HFFc6 (cell line): ENCODE measurements around the gene AP2M1. TPM values are rescaled to one million over a fixed set of nuclear protein-coding genes. Genes with fewer than 3 reads are reported as not detected.
"Not testable (repeated sequence)": the region's sequence is repeated elsewhere in the genome, so short reads cannot be mapped to it uniquely, and the experiment has no call there.

Experiments
- DNase-seq: peaks from one replicate; pipeline ENCODE4 v3.0.0-alpha.2; 2018
- H3K27ac Mint-ChIP-seq: 2 replicates; pipeline ENCODE4 v1.8.0; 2020; ENCODE audit warnings: mild to moderate bottlenecking, mixed read lengths
- H3K27me3 Mint-ChIP-seq: 2 replicates; pipeline ENCODE4 v1.8.0; 2021; ENCODE audit warnings: mild to moderate bottlenecking, moderate library complexity, mixed read lengths; ENCODE audit not compliant: insufficient read depth
- H3K36me3 Mint-ChIP-seq: 2 replicates; pipeline ENCODE4 v1.8.0; 2021; ENCODE audit warnings: low read depth, mixed read lengths
- H3K4me1 Mint-ChIP-seq: 2 replicates; pipeline ENCODE4 v1.8.0; 2020; ENCODE audit warnings: low read depth, mixed read lengths
- H3K4me3 Mint-ChIP-seq: 2 replicates; pipeline ENCODE4 v1.8.0; 2020; ENCODE audit warnings: mild to moderate bottlenecking, moderate library complexity, mixed read lengths
- H3K9me3 Mint-ChIP-seq: 2 replicates; pipeline ENCODE4 v1.8.0; 2020; ENCODE audit warnings: mild to moderate bottlenecking, mixed read lengths
- CTCF ChIP-seq: fragments of 200-600 bp; sonication (generic); IDR thresholded peaks from 2 replicates; pipeline ENCODE4 v1.5.0; 2021; ENCODE audit warnings: antibody characterized with exemption, mild to moderate bottlenecking
- total RNA-seq, 6 experiments: library from RNA; stranded (reverse); fragmentation: NEBNext Ultra II Directional; extraction: Animal tissue kit (Norgen Biotek cat#: 25700); gene quantifications; 2 replicates in 1 of 6; 3 replicates in 5 of 6; pipeline ENCODE4 v1.2.3, GENCODE V29; 2021

Gene AP2M1
- total RNA-seq, 6 experiments from 2014 or later = 796 to 849 (median 832) TPM

- Mint-ChIP-seq H3K36me3 (no peaks in the 10 kb centered on the region), H3K9me3 (no peaks in the 10 kb centered on the region), H3K4me1 (peaks cover 8% of the 10 kb centered on the region; the same call in 1 of the 2 replicates), H3K4me3 (no peak overlapping the region), H3K27ac (no peak overlapping the region), H3K27me3 (no peaks in the 10 kb centered on the region)
- no peak for DNase-seq
- TF ChIP-seq CTCF = no peak
These were observed 25.5 kb upstream of the AP2M1 start for GRCh38 chr3:184149123-184149522.

GRCh38 chr3:184149770-184150169, 24.9 kb upstream of the AP2M1 start:
- H3K9me3 Mint-ChIP-seq, H3K4me3 Mint-ChIP-seq, H3K27me3 Mint-ChIP-seq, H3K36me3 Mint-ChIP-seq: not testable (repeated sequence)
- Mint-ChIP-seq H3K27ac (peak overlapping the region; percentile 19; the same call in 1 of the 2 replicates), H3K4me1 (peaks cover 15% of the 10 kb centered on the region)
- DNase-seq = peak; percentile 13
- TF ChIP-seq CTCF = peak; percentile 52; the same call in 1 of the 2 replicates

- Mint-ChIP-seq H3K27me3 (no peaks in the 10 kb centered on the region; the same call in 1 of the 2 replicates), H3K4me3 (peak within 1 kb of the TSS; percentile 91), H3K4me1 (peaks cover 35% of the 10 kb centered on the region), H3K9me3 (no peaks in the 10 kb centered on the region), H3K36me3 (peaks cover 12% of the 10 kb centered on the region), H3K27ac (peak within 1 kb of the TSS; percentile 82)
- TF ChIP-seq CTCF = no peak
- peak; percentile 33 for DNase-seq
These were observed 19.6 kb upstream of the AP2M1 start, which contains the start of gene DVL3 for GRCh38 chr3:184154885-184155643. DVL3 (plus strand) TSS chr3:184155377; CDS start chr3:184155636, 259 bp downstream.

GRCh38 chr3:184155644-184156521, 18.8 kb upstream of the AP2M1 start:
- H3K9me3 Mint-ChIP-seq = no peaks in the 10 kb centered on the region
- peak; percentile 5 for DNase-seq
- no peak for TF ChIP-seq CTCF
- peak overlapping the region; percentile 82 for H3K27ac Mint-ChIP-seq
- peak overlapping the region; percentile 91 for H3K4me3 Mint-ChIP-seq
- peaks cover 43% of the 10 kb centered on the region for H3K4me1 Mint-ChIP-seq
- peaks cover 12% of the 10 kb centered on the region for H3K36me3 Mint-ChIP-seq
- H3K27me3 Mint-ChIP-seq = no peaks in the 10 kb centered on the region; the same call in 1 of the 2 replicates

- Mint-ChIP-seq H3K27me3 (no peaks in the 10 kb centered on the region; the same call in 1 of the 2 replicates), H3K9me3 (no peaks in the 10 kb centered on the region), H3K36me3 (peaks cover 15% of the 10 kb centered on the region), H3K4me1 (peaks cover 50% of the 10 kb centered on the region), H3K27ac (peak overlapping the region; percentile 82), H3K4me3 (peak overlapping the region; percentile 91)
- no peak for TF ChIP-seq CTCF
- DNase-seq = peak; percentile 6
These were observed 18.1 kb upstream of the AP2M1 start for GRCh38 chr3:184156522-184156955.
